PFSK-1 (cell line): ENCODE results near the gene CATSPER1.

Source experiments
- FOXP2 ChIP-seq: optimal IDR thresholded peaks from 2 replicates; pipeline ENCODE3; 2011; ENCODE audit warnings: borderline replicate concordance, control low read depth, inconsistent platforms; ENCODE audit not compliant: insufficient read depth; ENCODE audit errors: extremely low read length, extremely low read depth
- POLR2AphosphoS5 ChIP-seq: IDR thresholded peaks from 2 replicates; pipeline ENCODE4 v1.6.1; 2012; ENCODE audit warnings: low read depth, mild to moderate bottlenecking, control low read depth, low read length, moderate library complexity
- SIN3A ChIP-seq: IDR thresholded peaks from 2 replicates; pipeline ENCODE4 v1.6.1; 2012; ENCODE audit warnings: mild to moderate bottlenecking, low read length, moderate library complexity, borderline replicate concordance; ENCODE audit not compliant: insufficient read depth
- TAF1 ChIP-seq: IDR thresholded peaks from 2 replicates; pipeline ENCODE4 v1.6.1; 2012; ENCODE audit warnings: low read length, control low read depth, borderline replicate concordance; ENCODE audit not compliant: insufficient read depth
- TF ChIP-seq, protein P1 (sequence below), 2 experiments: IDR thresholded peaks; 2 replicates each; pipeline versions ENCODE4 v1.6.1 to v1.8.0; 2011 to 2012; ENCODE audit warnings: low read depth in 2 of 2, low read length in 2 of 2, control low read depth in 1 of 2, inconsistent platforms in 1 of 2, mild to moderate bottlenecking in 1 of 2, moderate library complexity in 1 of 2; ENCODE audit not compliant: insufficient read depth in 1 of 2

Gene CATSPER1

DNA sequence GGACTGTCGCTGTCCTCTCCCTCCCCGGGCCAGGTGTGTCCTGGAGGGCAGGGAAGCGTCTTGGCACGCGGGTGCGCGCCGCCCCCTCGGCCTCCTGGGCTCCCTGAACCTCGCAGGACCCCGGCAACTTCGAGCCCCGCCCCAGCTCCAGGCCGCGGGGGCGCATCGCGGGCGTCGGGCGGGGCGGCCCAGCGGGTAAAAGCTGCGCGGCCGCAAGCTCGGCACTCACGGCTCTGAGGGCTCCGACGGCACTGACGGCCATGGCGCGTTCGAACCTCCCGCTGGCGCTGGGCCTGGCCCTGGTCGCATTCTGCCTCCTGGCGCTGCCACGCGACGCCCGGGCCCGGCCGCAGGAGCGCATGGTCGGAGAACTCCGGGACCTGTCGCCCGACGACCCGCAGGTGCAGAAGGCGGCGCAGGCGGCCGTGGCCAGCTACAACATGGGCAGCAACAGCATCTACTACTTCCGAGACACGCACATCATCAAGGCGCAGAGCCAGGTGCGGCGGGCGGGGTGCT lies 14.4 kb downstream of the CATSPER1 start, which contains the start of gene CST6:
CST6 (plus strand) TSS at position 224 of the 519 bp plus-strand sequence; CDS start at position 261, 37 bp downstream.
- TF ChIP-seq FOXP2 (no peak), TAF1 (no peak), SIN3A (no peak), POLR2AphosphoS5 (no peak)
- TF ChIP-seq, protein P1, sequence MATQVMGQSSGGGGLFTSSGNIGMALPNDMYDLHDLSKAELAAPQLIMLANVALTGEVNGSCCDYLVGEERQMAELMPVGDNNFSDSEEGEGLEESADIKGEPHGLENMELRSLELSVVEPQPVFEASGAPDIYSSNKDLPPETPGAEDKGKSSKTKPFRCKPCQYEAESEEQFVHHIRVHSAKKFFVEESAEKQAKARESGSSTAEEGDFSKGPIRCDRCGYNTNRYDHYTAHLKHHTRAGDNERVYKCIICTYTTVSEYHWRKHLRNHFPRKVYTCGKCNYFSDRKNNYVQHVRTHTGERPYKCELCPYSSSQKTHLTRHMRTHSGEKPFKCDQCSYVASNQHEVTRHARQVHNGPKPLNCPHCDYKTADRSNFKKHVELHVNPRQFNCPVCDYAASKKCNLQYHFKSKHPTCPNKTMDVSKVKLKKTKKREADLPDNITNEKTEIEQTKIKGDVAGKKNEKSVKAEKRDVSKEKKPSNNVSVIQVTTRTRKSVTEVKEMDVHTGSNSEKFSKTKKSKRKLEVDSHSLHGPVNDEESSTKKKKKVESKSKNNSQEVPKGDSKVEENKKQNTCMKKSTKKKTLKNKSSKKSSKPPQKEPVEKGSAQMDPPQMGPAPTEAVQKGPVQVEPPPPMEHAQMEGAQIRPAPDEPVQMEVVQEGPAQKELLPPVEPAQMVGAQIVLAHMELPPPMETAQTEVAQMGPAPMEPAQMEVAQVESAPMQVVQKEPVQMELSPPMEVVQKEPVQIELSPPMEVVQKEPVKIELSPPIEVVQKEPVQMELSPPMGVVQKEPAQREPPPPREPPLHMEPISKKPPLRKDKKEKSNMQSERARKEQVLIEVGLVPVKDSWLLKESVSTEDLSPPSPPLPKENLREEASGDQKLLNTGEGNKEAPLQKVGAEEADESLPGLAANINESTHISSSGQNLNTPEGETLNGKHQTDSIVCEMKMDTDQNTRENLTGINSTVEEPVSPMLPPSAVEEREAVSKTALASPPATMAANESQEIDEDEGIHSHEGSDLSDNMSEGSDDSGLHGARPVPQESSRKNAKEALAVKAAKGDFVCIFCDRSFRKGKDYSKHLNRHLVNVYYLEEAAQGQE (IDR thresholded peaks at IDR 0.05; ENCODE audit: insufficient read depth in 1 of 2, low read depth in 2 of 2, low read length in 2 of 2), result no peak

DNA sequence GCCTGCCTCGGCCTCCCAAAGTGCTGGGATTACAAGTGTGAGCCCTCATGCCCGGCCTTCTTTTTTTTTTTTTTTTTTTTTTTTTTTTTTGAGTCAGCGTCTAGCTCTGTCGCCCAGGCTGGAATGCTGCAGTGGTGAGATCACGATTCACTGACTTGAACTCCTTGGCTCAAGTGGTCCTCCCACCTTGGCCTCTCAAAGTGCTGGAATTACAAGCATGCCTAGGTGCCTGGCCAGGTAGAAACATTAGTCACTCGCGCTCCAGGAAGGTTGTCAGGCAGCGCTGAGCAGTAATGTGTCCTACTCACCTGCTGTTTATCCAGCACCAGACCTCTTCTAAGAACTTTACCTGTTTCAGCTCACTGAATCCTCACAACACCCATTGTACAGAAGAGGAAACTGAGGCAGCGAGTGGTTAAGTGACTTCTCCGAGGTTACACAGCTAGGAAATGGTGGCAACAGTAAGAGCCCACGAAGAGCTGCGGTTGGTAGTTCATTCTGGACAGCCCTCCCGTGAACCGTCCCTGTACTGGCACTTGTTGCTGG lies 15.0 kb downstream of the CATSPER1 start:
- TF ChIP-seq, protein P1 (IDR thresholded peaks at IDR 0.05; ENCODE audit: insufficient read depth in 1 of 2, low read depth in 2 of 2, low read length in 2 of 2), result no peak
- TF ChIP-seq POLR2AphosphoS5, result no peak
- no peak for TF ChIP-seq SIN3A
- no peak for TF ChIP-seq TAF1
- no peak for TF ChIP-seq FOXP2

DNA sequence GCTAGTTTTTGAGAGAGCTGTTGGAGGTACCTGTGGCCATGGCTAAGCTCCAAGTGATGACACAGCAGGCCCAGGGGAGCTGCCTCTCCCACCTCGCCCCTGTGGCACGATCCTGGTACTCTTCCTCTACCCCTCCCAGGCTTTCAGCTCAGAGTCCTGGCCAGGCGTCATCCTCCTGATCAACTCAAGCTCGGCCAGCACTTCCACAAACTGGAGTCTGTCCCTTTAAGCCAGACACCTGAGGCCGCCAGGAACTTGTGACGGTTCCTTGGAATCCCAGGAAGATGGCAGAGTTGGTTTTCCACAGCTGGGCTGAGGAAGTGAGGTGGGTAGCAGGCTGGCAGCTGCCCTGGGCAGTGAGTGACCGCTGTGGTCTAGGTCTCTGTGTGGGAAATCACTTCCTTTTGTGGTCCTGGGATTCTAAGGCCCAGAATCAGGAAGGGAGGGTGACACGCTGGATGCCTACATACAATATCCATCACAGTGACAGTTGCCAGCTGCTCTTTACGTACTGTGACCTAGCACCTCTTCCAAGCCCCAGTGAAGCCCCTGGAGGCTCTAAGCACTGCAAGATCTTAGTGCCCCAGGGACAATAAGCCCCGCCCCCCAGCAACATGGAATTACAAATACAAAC lies 17.7 kb downstream of the CATSPER1 start:
- no peak for TF ChIP-seq POLR2AphosphoS5
- TF ChIP-seq TAF1, result no peak
- no peak for TF ChIP-seq FOXP2
- no peak for TF ChIP-seq SIN3A
- TF ChIP-seq, protein P1 (IDR thresholded peaks at IDR 0.05; ENCODE audit: insufficient read depth in 1 of 2, low read depth in 2 of 2, low read length in 2 of 2), result no peak

DNA sequence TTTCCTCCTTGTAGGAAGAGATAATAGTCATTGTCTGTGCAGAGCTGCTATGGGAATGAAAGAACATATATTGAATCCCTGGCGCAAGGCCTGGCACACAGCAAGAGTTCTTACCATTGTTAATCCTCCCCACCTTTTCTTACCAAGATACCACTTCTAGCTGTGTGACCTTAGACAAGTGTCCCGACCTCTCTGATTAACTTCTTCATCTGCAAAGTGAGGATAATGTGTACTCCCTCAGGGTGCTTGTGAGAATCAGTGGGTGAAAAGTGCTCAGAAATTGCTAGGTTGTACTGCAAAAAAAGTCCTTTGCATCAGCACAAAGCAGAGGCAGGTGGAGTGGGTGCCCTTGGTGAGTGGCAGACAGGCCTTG lies 18.2 kb downstream of the CATSPER1 start:
- TF ChIP-seq SIN3A (no peak), TAF1 (no peak), FOXP2 (no peak), POLR2AphosphoS5 (no peak)
- TF ChIP-seq, protein P1 (IDR thresholded peaks at IDR 0.05; ENCODE audit: insufficient read depth in 1 of 2, low read depth in 2 of 2, low read length in 2 of 2), result no peak
